ENCODE data around the gene CADPS2. TPM values are rescaled to one million over a fixed set of nuclear protein-coding genes. Genes with fewer than 3 reads are reported as not detected.

Gene CADPS2
- total and polyA plus RNA-seq, 10 of the 15 experiments (the other 5 are each of a cell fraction or from before 2014, with no cell fraction given), result 0.05 to 7.5 (median 0.25) TPM

DNA sequence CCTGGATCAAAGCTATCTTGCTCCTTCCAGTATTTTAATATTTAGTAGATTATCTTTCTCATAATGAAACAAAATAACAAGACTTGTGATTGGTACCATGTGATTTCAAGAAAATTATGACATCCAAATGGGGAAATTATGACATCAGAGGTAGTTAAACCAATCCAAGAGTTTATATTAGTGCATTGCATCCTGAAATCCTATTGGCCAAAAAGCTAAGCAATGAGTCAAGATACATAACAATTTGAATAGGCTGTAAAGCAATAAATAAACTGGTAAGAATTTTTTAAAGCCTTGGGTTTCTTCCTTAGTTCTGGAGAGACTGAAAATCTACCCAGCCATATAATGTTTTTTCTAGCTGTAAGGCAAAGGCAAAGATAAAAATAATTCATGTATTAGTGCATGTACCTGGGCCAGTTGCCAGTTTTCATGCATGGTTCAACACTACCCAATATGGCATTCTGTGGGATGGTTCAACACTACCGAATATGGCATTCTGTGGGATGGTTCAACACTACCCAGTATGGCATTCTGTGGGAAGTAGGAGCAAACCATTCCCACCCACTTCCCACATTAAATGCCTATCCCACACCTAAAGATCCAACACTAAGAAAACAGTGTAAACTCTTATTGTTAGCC, 183.3 kb downstream of the CADPS2 start, which contains the start of gene RNF148:
TSS of gene RNF148 (minus strand) at position 51 of the 639 bp plus-strand sequence. CDS start 172 bp downstream, outside the sequence.
- CTCF ChIA-PET, result no interaction called here
- ATAC-seq, result no peak
- WGBS (ENCODE audit: insufficient coverage, insufficient replicate concordance, low lambda C conversion rate, missing lambda C conversion rate), result 67% methylated on average over 1 of the region's 1 CpG
- H3K27me3 ChIP-seq (replicated peaks in 1 of 2; ENCODE audit: control insufficient read depth in 2 of 2, insufficient read depth in 2 of 2, low read length in 1 of 2), result no peaks in the 10 kb centered on the region
- H4K20me1 ChIP-seq (ENCODE audit: control insufficient read depth, insufficient read depth), result no peaks in the 10 kb centered on the region
- POLR2A ChIA-PET, result no interaction called here
- H3K9me3 ChIP-seq (replicated peaks; ENCODE audit: control insufficient read depth, insufficient read depth, low read length), result no peaks in the 10 kb centered on the region
- H3K9ac ChIP-seq (ENCODE audit: control insufficient read depth, insufficient read depth, low read length), result no peak within 1 kb of the TSS
- no peak within 1 kb of the TSS for H3K4me3 ChIP-seq
- no peak within 1 kb of the TSS for H3K27ac ChIP-seq (ENCODE audit: control insufficient read depth, insufficient read depth)
- BruUV-seq (replicated peaks), result no TSS peak
- intact Hi-C loops (cut with micrococcal nuclease; ENCODE audit: unreplicated experiment) (no loop called here), in situ Hi-C loops (cut with MboI) (no loop called here)
- H3K79me2 ChIP-seq (ENCODE audit: control insufficient read depth, insufficient read depth, low read length), result no peaks in the 10 kb centered on the region
- H3K36me3 ChIP-seq (ENCODE audit: control insufficient read depth in 2 of 2, insufficient read depth in 2 of 2, low read length in 1 of 2), result no peaks in the 10 kb centered on the region
- no peaks in the 10 kb centered on the region for H3K4me1 ChIP-seq (ENCODE audit: control insufficient read depth, insufficient read depth, low read length)
- SMC1A ChIA-PET (ENCODE audit: uncharacterized antibody, unreplicated experiment), result interaction anchor here (0.8 to 5.0 kb wide), 4 partner anchors 12 to 89 kb away, joined by 3 to 37 read pairs (median 3); no protein-coding TSS in a partner anchor
- no peak for FAIRE-seq
- no peak within 1 kb of the TSS for H3K4me2 ChIP-seq (ENCODE audit: control insufficient read depth, insufficient read depth)
- DNase-seq (ENCODE audit: low read depth, low spot score), result no peak
- no peak within 1 kb of the TSS for H2AFZ ChIP-seq (ENCODE audit: control insufficient read depth, low read depth, low read length)
- RAD21 ChIA-PET (ENCODE audit: unreplicated experiment), result no interaction called here
- TF ChIP-seq POU2F2 (IDR thresholded peaks at IDR 0.05; ENCODE audit: borderline replicate concordance, low read depth, low read length), result no peak
- TF ChIP-seq NBN (IDR thresholded peaks at IDR 0.05), result no peak
- TF ChIP-seq SIX5 (IDR thresholded peaks at IDR 0.05; ENCODE audit: low read depth, low read length, severe bottlenecking), result no peak
- TF ChIP-seq, protein P1, sequence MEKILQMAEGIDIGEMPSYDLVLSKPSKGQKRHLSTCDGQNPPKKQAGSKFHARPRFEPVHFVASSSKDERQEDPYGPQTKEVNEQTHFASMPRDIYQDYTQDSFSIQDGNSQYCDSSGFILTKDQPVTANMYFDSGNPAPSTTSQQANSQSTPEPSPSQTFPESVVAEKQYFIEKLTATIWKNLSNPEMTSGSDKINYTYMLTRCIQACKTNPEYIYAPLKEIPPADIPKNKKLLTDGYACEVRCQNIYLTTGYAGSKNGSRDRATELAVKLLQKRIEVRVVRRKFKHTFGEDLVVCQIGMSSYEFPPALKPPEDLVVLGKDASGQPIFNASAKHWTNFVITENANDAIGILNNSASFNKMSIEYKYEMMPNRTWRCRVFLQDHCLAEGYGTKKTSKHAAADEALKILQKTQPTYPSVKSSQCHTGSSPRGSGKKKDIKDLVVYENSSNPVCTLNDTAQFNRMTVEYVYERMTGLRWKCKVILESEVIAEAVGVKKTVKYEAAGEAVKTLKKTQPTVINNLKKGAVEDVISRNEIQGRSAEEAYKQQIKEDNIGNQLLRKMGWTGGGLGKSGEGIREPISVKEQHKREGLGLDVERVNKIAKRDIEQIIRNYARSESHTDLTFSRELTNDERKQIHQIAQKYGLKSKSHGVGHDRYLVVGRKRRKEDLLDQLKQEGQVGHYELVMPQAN (conservative IDR thresholded peaks at IDR 0.05), result no peak
- no peak for TF ChIP-seq SP1 (IDR thresholded peaks at IDR 0.05; ENCODE audit: low read depth, low read length)
- TF ChIP-seq TAF1 (IDR thresholded peaks at IDR 0.05; ENCODE audit: borderline replicate concordance, low read depth, low read length), result no peak
- TF ChIP-seq, protein P2, sequence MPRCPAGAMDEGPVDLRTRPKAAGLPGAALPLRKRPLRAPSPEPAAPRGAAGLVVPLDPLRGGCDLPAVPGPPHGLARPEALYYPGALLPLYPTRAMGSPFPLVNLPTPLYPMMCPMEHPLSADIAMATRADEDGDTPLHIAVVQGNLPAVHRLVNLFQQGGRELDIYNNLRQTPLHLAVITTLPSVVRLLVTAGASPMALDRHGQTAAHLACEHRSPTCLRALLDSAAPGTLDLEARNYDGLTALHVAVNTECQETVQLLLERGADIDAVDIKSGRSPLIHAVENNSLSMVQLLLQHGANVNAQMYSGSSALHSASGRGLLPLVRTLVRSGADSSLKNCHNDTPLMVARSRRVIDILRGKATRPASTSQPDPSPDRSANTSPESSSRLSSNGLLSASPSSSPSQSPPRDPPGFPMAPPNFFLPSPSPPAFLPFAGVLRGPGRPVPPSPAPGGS (IDR thresholded peaks at IDR 0.05; ENCODE audit: borderline replicate concordance, insufficient read depth, low read depth, low read length, poor library complexity, severe bottlenecking), result no peak
- TF ChIP-seq YY1 (IDR thresholded peaks at IDR 0.05; ENCODE audit: low read depth, low read length), result no peak
- no peak for TF ChIP-seq STAT1 (conservative IDR thresholded peaks at IDR 0.05)
- TF ChIP-seq, protein P3, sequence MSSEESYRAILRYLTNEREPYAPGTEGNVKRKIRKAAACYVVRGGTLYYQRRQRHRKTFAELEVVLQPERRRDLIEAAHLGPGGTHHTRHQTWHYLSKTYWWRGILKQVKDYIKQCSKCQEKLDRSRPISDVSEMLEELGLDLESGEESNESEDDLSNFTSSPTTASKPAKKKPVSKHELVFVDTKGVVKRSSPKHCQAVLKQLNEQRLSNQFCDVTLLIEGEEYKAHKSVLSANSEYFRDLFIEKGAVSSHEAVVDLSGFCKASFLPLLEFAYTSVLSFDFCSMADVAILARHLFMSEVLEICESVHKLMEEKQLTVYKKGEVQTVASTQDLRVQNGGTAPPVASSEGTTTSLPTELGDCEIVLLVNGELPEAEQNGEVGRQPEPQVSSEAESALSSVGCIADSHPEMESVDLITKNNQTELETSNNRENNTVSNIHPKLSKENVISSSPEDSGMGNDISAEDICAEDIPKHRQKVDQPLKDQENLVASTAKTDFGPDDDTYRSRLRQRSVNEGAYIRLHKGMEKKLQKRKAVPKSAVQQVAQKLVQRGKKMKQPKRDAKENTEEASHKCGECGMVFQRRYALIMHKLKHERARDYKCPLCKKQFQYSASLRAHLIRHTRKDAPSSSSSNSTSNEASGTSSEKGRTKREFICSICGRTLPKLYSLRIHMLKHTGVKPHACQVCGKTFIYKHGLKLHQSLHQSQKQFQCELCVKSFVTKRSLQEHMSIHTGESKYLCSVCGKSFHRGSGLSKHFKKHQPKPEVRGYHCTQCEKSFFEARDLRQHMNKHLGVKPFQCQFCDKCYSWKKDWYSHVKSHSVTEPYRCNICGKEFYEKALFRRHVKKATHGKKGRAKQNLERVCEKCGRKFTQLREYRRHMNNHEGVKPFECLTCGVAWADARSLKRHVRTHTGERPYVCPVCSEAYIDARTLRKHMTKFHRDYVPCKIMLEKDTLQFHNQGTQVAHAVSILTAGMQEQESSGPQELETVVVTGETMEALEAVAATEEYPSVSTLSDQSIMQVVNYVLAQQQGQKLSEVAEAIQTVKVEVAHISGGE (CRISPR knock-in tag; IDR thresholded peaks at IDR 0.05), result no peak
- TF ChIP-seq BHLHE40 (IDR thresholded peaks at IDR 0.05; ENCODE audit: borderline replicate concordance in 1 of 2, low read depth in 2 of 2, low read length in 1 of 2), result no peak
- TF ChIP-seq, protein P4, sequence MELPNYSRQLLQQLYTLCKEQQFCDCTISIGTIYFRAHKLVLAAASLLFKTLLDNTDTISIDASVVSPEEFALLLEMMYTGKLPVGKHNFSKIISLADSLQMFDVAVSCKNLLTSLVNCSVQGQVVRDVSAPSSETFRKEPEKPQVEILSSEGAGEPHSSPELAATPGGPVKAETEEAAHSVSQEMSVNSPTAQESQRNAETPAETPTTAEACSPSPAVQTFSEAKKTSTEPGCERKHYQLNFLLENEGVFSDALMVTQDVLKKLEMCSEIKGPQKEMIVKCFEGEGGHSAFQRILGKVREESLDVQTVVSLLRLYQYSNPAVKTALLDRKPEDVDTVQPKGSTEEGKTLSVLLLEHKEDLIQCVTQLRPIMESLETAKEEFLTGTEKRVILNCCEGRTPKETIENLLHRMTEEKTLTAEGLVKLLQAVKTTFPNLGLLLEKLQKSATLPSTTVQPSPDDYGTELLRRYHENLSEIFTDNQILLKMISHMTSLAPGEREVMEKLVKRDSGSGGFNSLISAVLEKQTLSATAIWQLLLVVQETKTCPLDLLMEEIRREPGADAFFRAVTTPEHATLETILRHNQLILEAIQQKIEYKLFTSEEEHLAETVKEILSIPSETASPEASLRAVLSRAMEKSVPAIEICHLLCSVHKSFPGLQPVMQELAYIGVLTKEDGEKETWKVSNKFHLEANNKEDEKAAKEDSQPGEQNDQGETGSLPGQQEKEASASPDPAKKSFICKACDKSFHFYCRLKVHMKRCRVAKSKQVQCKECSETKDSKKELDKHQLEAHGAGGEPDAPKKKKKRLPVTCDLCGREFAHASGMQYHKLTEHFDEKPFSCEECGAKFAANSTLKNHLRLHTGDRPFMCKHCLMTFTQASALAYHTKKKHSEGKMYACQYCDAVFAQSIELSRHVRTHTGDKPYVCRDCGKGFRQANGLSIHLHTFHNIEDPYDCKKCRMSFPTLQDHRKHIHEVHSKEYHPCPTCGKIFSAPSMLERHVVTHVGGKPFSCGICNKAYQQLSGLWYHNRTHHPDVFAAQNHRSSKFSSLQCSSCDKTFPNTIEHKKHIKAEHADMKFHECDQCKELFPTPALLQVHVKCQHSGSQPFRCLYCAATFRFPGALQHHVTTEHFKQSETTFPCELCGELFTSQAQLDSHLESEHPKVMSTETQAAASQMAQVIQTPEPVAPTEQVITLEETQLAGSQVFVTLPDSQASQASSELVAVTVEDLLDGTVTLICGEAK (IDR thresholded peaks at IDR 0.05; ENCODE audit: borderline replicate concordance), result no peak
- TF ChIP-seq CREB1 (IDR thresholded peaks at IDR 0.05; ENCODE audit: low read depth), result no peak
